H1 (cell line): ENCODE results near the gene AUH.

Experiments used
- CBX5 ChIP-seq: fragments of 300-800, 300-1000 bp; sonication (generic); IDR thresholded peaks from 2 replicates; pipeline ENCODE4 v1.7.1; 2016; ENCODE audit warnings: antibody characterized with exemption, low read length, low read depth
- CTCF ChIP-seq, 3 experiments: IDR thresholded peaks; 1 replicate in 2 of 3; 2 replicates in 1 of 3; pipeline versions ENCODE4 v1.5.1 to v1.6.1; 2011; ENCODE audit warnings: low read length in 3 of 3, mild to moderate bottlenecking in 3 of 3, inconsistent platforms in 2 of 3, low read depth in 1 of 3, moderate library complexity in 1 of 3; ENCODE audit not compliant: insufficient read depth in 1 of 3; ENCODE audit errors: control extremely low read depth in 1 of 3
- EZH2 ChIP-seq: fragments of 200-600 bp; sonication (generic); IDR thresholded peaks from 2 replicates; pipeline ENCODE4 v1.7.1; 2012; ENCODE audit warnings: low read depth, mild to moderate bottlenecking, moderate library complexity, low read length, inconsistent platforms; ENCODE audit not compliant: severe bottlenecking
- JUND ChIP-seq: IDR thresholded peaks from 2 replicates; pipeline ENCODE4 v1.6.1; 2011; ENCODE audit warnings: mild to moderate bottlenecking, improper control_type of control experiment, low read length
- MAX ChIP-seq: IDR thresholded peaks from 2 replicates; pipeline ENCODE4 v1.6.1; 2012; ENCODE audit warnings: inconsistent platforms
- POLR2A ChIP-seq, 2 experiments: IDR thresholded peaks; 1 replicate in 1 of 2; 2 replicates in 1 of 2; pipeline ENCODE4 v1.6.1; 2011; ENCODE audit warnings: low read depth in 2 of 2, low read length in 2 of 2, mild to moderate bottlenecking in 2 of 2; ENCODE audit errors: control extremely low read depth in 1 of 2
- POLR2AphosphoS5 ChIP-seq: IDR thresholded peaks from 2 replicates; pipeline ENCODE4 v1.6.1; 2011; ENCODE audit warnings: low read depth, low read length
- RAD21 ChIP-seq, 2 experiments: IDR thresholded peaks in 1 of 2; conservative IDR thresholded peaks in 1 of 2; 2 replicates each; pipeline ENCODE4 v1.6.1; 2011; ENCODE audit warnings: low read depth in 2 of 2, low read length in 2 of 2, improper control_type of control experiment in 1 of 2, inconsistent platforms in 1 of 2, mild to moderate bottlenecking in 1 of 2, moderate library complexity in 1 of 2
- RFX5 ChIP-seq: IDR thresholded peaks from 2 replicates; pipeline ENCODE4 v1.6.1; 2011; ENCODE audit warnings: low read depth, low read length, improper control_type of control experiment, borderline replicate concordance
- SIN3A ChIP-seq, 2 experiments: IDR thresholded peaks in 1 of 2; conservative IDR thresholded peaks in 1 of 2; 2 replicates each; pipeline ENCODE4 v1.6.1; 2011 to 2012; ENCODE audit warnings: low read length in 2 of 2, improper control_type of control experiment in 1 of 2, low read depth in 1 of 2, mild to moderate bottlenecking in 1 of 2
- SRF ChIP-seq: IDR thresholded peaks from 2 replicates; pipeline ENCODE4 v1.6.1; 2011; ENCODE audit warnings: mild to moderate bottlenecking, low read depth, low read length, moderate library complexity
- TAF1 ChIP-seq: IDR thresholded peaks from 2 replicates; pipeline ENCODE4 v1.6.1; 2011; ENCODE audit warnings: mild to moderate bottlenecking, low read depth, low read length
- TEAD4 ChIP-seq: IDR thresholded peaks from 2 replicates; pipeline ENCODE4 v1.6.1; 2012; ENCODE audit warnings: low read depth, low read length, inconsistent platforms, mixed read lengths

- TF ChIP-seq TEAD4 (no peak), TAF1 (no peak), CBX5 (no peak), CTCF (IDR thresholded peaks at IDR 0.05; ENCODE audit: control extremely low read depth in 1 of 3, insufficient read depth in 1 of 3, low read depth in 1 of 3, low read length in 3 of 3) (no peak), SRF (no peak), MAX (no peak), EZH2 (no peak), SIN3A (conservative IDR thresholded peaks at IDR 0.05 in 1 of 2, IDR thresholded peaks at IDR 0.05 in 1 of 2; ENCODE audit: low read depth in 1 of 2, low read length in 2 of 2) (no peak), RFX5 (no peak), RAD21 (IDR thresholded peaks at IDR 0.05 in 1 of 2, conservative IDR thresholded peaks at IDR 0.05 in 1 of 2; ENCODE audit: low read depth in 2 of 2, low read length in 2 of 2) (no peak), POLR2AphosphoS5 (no peak), POLR2A (IDR thresholded peaks at IDR 0.05; ENCODE audit: control extremely low read depth in 1 of 2, low read depth in 2 of 2, low read length in 2 of 2) (no peak), JUND (no peak)
These were observed 174.3 kb downstream of the AUH start for GRCh38 chr9:91187311-91187964.
